ENCODE measurements around the gene CASKIN1. TPM values are rescaled to one million over a fixed set of nuclear protein-coding genes. Genes with fewer than 3 reads are reported as not detected.
A peak's percentile ranks its signal among the peaks of the same experiment; 100 is the strongest.

CASKIN1 gene
- total RNA-seq, 5 donors from 2014 or later (not counting 1 experiment from before 2014, with no cell fraction given): 0.06 to 0.47 TPM; not detected in 3

GRCh38 chr16:2152695-2153506 is 43.5 kb downstream of the CASKIN1 start:
- POLR2A ChIA-PET: interaction anchor here (0.6 kb wide), 2 partner anchors 204 to 280 kb away, joined by 5 to 6 read pairs; no protein-coding TSS in a partner anchor
- peaks cover 46 to 67% (median 58%) of the 10 kb centered on the region in 3 donors for H3K4me1 Mint-ChIP-seq
- no peaks in the 10 kb centered on the region for H3K27me3 Mint-ChIP-seq
- peaks cover 0 to 36% of the 10 kb centered on the region in 2 experiments for H3K27me3 ChIP-seq (replicated peaks in 1 of 2; ENCODE audit: control insufficient read depth in 2 of 2, extremely low read depth in 1 of 2, insufficient read depth in 2 of 2, low read length in 1 of 2)
- peaks cover 20 to 89% of the 10 kb centered on the region in 2 experiments for H3K4me1 ChIP-seq (ENCODE audit: control insufficient read depth in 1 of 2, extremely low read depth in 1 of 2, insufficient read depth in 2 of 2, low read length in 2 of 2)
- H3K27ac Mint-ChIP-seq: peak overlapping the region; percentile 61 to 69
- no peak for DNase-seq
- peaks cover 3 to 10% of the 10 kb centered on the region in 2 donors for H3K36me3 ChIP-seq (ENCODE audit: control insufficient read depth in 2 of 2, extremely low read depth in 1 of 2, insufficient read depth in 1 of 2, low read length in 1 of 2)
- no peak for ATAC-seq (replicated peaks in 1 of 4)
- CTCF ChIA-PET: interaction anchor here (0.6 to 4.1 kb wide), 5 partner anchors 12 to 198 kb away, joined by 3 to 24 read pairs (median 4); partner anchors contain the start of gene RPL3L (in 1 of the 2)
- no peaks in the 10 kb centered on the region for H3K9me3 ChIP-seq
- WGBS (ENCODE audit: insufficient coverage): 27% methylated on average over 20 of the region's 25 CpGs
- H3K9me3 Mint-ChIP-seq: no peaks in the 10 kb centered on the region
- H3K27ac ChIP-seq (ENCODE audit: low read length): no peak overlapping the region
- H3K4me3 ChIP-seq (ENCODE audit: control insufficient read depth in 1 of 2, extremely low read depth in 1 of 2, low read length in 1 of 2): peak overlapping the region; percentile 97 to 99
- H3K36me3 Mint-ChIP-seq: peaks cover 7% of the 10 kb centered on the region
- peak overlapping the region; percentile 79 to 91 (median 90) for H3K4me3 Mint-ChIP-seq

GRCh38 chr16:2151188-2152091 is 45.0 kb downstream of the CASKIN1 start:
- H3K27ac ChIP-seq (ENCODE audit: low read length): no peak overlapping the region
- H3K27me3 ChIP-seq (replicated peaks in 1 of 2; ENCODE audit: control insufficient read depth in 2 of 2, extremely low read depth in 1 of 2, insufficient read depth in 2 of 2, low read length in 1 of 2): peaks cover 0 to 40% of the 10 kb centered on the region in 2 experiments
- ATAC-seq (replicated peaks in 1 of 4) (no peak), DNase-seq (no peak)
- no peak overlapping the region for H3K4me3 ChIP-seq (ENCODE audit: control insufficient read depth in 1 of 2, extremely low read depth in 1 of 2, low read length in 1 of 2)
- peak overlapping the region; percentile 13 to 17 (median 16) for H3K4me3 Mint-ChIP-seq
- H3K4me1 ChIP-seq (ENCODE audit: control insufficient read depth in 1 of 2, extremely low read depth in 1 of 2, insufficient read depth in 2 of 2, low read length in 2 of 2): peaks cover 17 to 79% of the 10 kb centered on the region in 2 experiments
- peaks cover 3 to 10% of the 10 kb centered on the region in 2 donors for H3K36me3 ChIP-seq (ENCODE audit: control insufficient read depth in 2 of 2, extremely low read depth in 1 of 2, insufficient read depth in 1 of 2, low read length in 1 of 2)
- H3K4me1 Mint-ChIP-seq: peaks cover 31 to 53% (median 44%) of the 10 kb centered on the region in 3 donors
- H3K27me3 Mint-ChIP-seq: no peaks in the 10 kb centered on the region
- H3K9me3 Mint-ChIP-seq: no peaks in the 10 kb centered on the region
- POLR2A ChIA-PET: interaction anchor here in 1 of 2 donors (0.5 kb wide), 2 partner anchors 159 to 187 kb away, joined by 3 to 5 read pairs; partner anchors contain the start of gene RPS2
- peaks cover 7% of the 10 kb centered on the region for H3K36me3 Mint-ChIP-seq
- no peaks in the 10 kb centered on the region for H3K9me3 ChIP-seq
- no peak overlapping the region for H3K27ac Mint-ChIP-seq
- CTCF ChIA-PET: interaction anchor here (1.4 to 4.1 kb wide), 2 partner anchors 10 to 11 kb away, joined by 3 to 24 read pairs; no protein-coding TSS in a partner anchor
- 73% methylated on average over 12 of the region's 13 CpGs for WGBS (ENCODE audit: insufficient coverage)

- no peak overlapping the region for H3K4me3 Mint-ChIP-seq
- no peaks in the 10 kb centered on the region for H3K9me3 Mint-ChIP-seq
- H3K4me1 Mint-ChIP-seq: peaks cover 25 to 47% (median 39%) of the 10 kb centered on the region in 3 donors
- Histone ChIP-seq H3K4me3 (ENCODE audit: control insufficient read depth in 1 of 2, extremely low read depth in 1 of 2, low read length in 1 of 2) (no peak overlapping the region), H3K36me3 (ENCODE audit: control insufficient read depth in 2 of 2, extremely low read depth in 1 of 2, insufficient read depth in 1 of 2, low read length in 1 of 2) (peaks cover 3 to 10% of the 10 kb centered on the region in 2 donors), H3K27me3 (replicated peaks in 1 of 2; ENCODE audit: control insufficient read depth in 2 of 2, extremely low read depth in 1 of 2, insufficient read depth in 2 of 2, low read length in 1 of 2) (peaks cover 0 to 40% of the 10 kb centered on the region in 2 experiments), H3K9me3 (no peaks in the 10 kb centered on the region), H3K4me1 (ENCODE audit: control insufficient read depth in 1 of 2, extremely low read depth in 1 of 2, insufficient read depth in 2 of 2, low read length in 2 of 2) (peaks cover 16 to 73% of the 10 kb centered on the region in 2 experiments), H3K27ac (ENCODE audit: low read length) (no peak overlapping the region)
- H3K27ac Mint-ChIP-seq: no peak overlapping the region
- ChIA-PET POLR2A (no interaction called here), CTCF (interaction anchor here in 1 of 2 donors (1.4 kb wide), 1 partner anchor 10 kb away, joined by 3 read pairs; no protein-coding TSS in a partner anchor)
- DNase-seq (no peak), ATAC-seq (replicated peaks in 1 of 4) (no peak)
- no peaks in the 10 kb centered on the region for H3K27me3 Mint-ChIP-seq
- WGBS (ENCODE audit: insufficient coverage): 56% methylated on average over 8 of the region's 18 CpGs
- H3K36me3 Mint-ChIP-seq: peaks cover 7% of the 10 kb centered on the region
These were observed 45.8 kb downstream of the CASKIN1 start for GRCh38 chr16:2150418-2151187.

- DNase-seq: no peak
- Histone ChIP-seq H3K27me3 (replicated peaks in 1 of 2; ENCODE audit: control insufficient read depth in 2 of 2, extremely low read depth in 1 of 2, insufficient read depth in 2 of 2, low read length in 1 of 2) (peaks cover 0 to 40% of the 10 kb centered on the region in 2 experiments), H3K4me3 (ENCODE audit: control insufficient read depth in 1 of 2, extremely low read depth in 1 of 2, low read length in 1 of 2) (no peak overlapping the region), H3K9me3 (no peaks in the 10 kb centered on the region), H3K27ac (ENCODE audit: low read length) (no peak overlapping the region), H3K36me3 (ENCODE audit: control insufficient read depth in 2 of 2, extremely low read depth in 1 of 2, insufficient read depth in 1 of 2, low read length in 1 of 2) (peaks cover 3 to 10% of the 10 kb centered on the region in 2 donors), H3K4me1 (ENCODE audit: control insufficient read depth in 1 of 2, extremely low read depth in 1 of 2, insufficient read depth in 2 of 2, low read length in 2 of 2) (peaks cover 16 to 70% of the 10 kb centered on the region in 2 experiments)
- WGBS (ENCODE audit: insufficient coverage): 59% methylated on average over 19 of the region's 24 CpGs
- peak overlapping the region in 1 of 3 donors; percentile 67 for H3K4me3 Mint-ChIP-seq
- ATAC-seq (replicated peaks in 1 of 4): no peak
- H3K9me3 Mint-ChIP-seq: no peaks in the 10 kb centered on the region
- peaks cover 20 to 42% (median 39%) of the 10 kb centered on the region in 3 donors for H3K4me1 Mint-ChIP-seq
- H3K36me3 Mint-ChIP-seq: peaks cover 7% of the 10 kb centered on the region
- no peaks in the 10 kb centered on the region for H3K27me3 Mint-ChIP-seq
- no peak overlapping the region for H3K27ac Mint-ChIP-seq
- CTCF ChIA-PET: interaction anchor here in 1 of 2 donors (0.9 kb wide), 1 partner anchor 10 kb away, joined by 5 read pairs; no protein-coding TSS in a partner anchor
- POLR2A ChIA-PET: no interaction called here
These were observed 46.6 kb downstream of the CASKIN1 start for GRCh38 chr16:2149630-2150417.
